Thyroid gland (tissue), 4 donors: ENCODE results near the gene SPATA7.

Experiments
- CTCF ChIP-seq, 6 experiments: fragments of 200-600 bp in 3 of 6; fragments of 450-650 bp in 3 of 6; sonication (generic) in 3 of 6; IDR thresholded peaks; one replicate each; pipeline ENCODE4 v1.5.1; 2016 to 2019; ENCODE audit warnings: antibody characterized with exemption in 6 of 6, mild to moderate bottlenecking in 2 of 6, inconsistent platforms in 1 of 6, moderate library complexity in 1 of 6
- POLR2A ChIP-seq, 2 donors: fragments of 450-650 bp; IDR thresholded peaks; one replicate each; pipeline ENCODE4 v1.6.1; 2017; ENCODE audit warnings: antibody characterized with exemption in 2 of 2, mild to moderate bottlenecking in 2 of 2, moderate library complexity in 1 of 2

- TF ChIP-seq CTCF (IDR thresholded peaks at IDR 0.05) (peak in 1 of 6 experiments; percentile 16), POLR2A (IDR thresholded peaks at IDR 0.05) (peak in 1 of 2 donors; percentile 43)
These were observed 96.3 kb downstream of the SPATA7 start for GRCh38 chr14:88481794-88482193.
